ENCODE results near the gene INS. TPM values are rescaled to one million over a fixed set of nuclear protein-coding genes. Genes with fewer than 3 reads are reported as not detected.

INS gene
- polyA plus RNA-seq, 2 of the 4 experiments (the other 2 are of a cell fraction), result not detected

DNA sequence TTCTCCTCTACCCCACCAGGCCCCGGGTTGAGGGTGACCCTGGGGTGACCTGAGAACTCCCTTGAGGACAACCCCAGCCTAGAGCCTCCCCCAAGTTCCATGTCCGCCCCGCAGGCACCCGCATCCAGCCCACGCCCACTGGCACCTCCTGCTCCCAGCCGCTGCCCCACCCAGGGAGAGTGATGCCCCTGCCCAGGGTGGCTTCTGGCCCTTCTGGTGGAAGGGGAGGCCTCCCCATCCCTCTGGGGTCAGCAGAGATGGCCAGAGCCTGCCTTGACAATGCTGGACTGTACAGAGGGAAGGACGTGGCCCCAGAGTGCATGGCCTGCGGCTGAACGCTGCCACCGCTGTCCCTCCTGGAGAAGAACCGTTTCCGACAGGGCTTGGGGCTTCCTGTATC lies 11.7 kb upstream of the INS start (continued):
- TF ChIP-seq KDM1A (IDR thresholded peaks at IDR 0.05; ENCODE audit: low read depth) (no peak), GATA3 (IDR thresholded peaks at IDR 0.05; ENCODE audit: borderline replicate concordance) (no peak), HES2 (IDR thresholded peaks at IDR 0.05) (no peak), POLR2A (IDR thresholded peaks at IDR 0.05; ENCODE audit: low read length) (no peak)

DNA sequence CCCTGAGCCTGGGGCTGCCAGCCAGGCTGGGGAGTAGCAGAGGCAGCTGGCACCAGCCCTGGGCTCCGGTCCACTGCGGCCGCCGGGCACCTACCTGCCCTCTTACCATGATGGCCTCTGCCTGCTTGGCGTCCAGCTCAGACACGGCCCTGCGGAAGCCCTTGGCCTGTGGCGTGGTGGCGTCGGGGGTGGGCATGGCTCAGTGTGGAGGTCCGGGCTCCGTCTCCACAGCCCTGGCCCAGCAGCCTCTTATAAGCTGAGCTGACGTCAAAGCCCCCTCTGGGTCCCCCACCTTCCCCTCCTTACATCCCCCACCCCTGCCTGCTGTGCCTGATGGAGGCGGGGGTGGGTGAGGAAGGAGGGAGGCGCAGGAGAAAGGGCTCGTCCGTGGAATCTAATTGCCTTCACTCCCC lies 10.6 kb upstream of the INS start, which contains the start of gene TH:
Gene TH (minus strand): TSS at position 225 of the 413 bp plus-strand sequence. CDS start 29 bp downstream, at position 196.
- DNase-seq (ENCODE audit: low read depth in 1 of 2, low spot score in 1 of 2) (no peak), FAIRE-seq (no peak), ATAC-seq (no peak)
- ChIA-PET POLR2A (no interaction called here), CTCF (interaction anchor here (1.6 to 18.0 kb wide), 3 partner anchors 20 to 359 kb away, joined by 4 to 276 read pairs (median 8); no protein-coding TSS in a partner anchor)
- H3K9me3 ChIP-seq, result no peaks in the 10 kb centered on the region
- no peak within 1 kb of the TSS for H3K27ac ChIP-seq
- no peak within 1 kb of the TSS for H3K4me2 ChIP-seq
- 0 out of 3 replicates have a peak, but pooled peaks cover 3% of the 10 kb centered on the region for H3K4me1 ChIP-seq
- 65% methylated on average over 2 of the region's 17 CpGs for WGBS (ENCODE audit: missing lambda C conversion rate)
- TF ChIP-seq RAD21 (conservative IDR thresholded peaks at IDR 0.05 in 1 of 2, IDR thresholded peaks at IDR 0.05 in 1 of 2) (no peak), BHLHE40 (IDR thresholded peaks at IDR 0.05; ENCODE audit: low read depth, low read length) (no peak), POLR2A (IDR thresholded peaks at IDR 0.05; ENCODE audit: low read length) (no peak), CHD2 (IDR thresholded peaks at IDR 0.05; ENCODE audit: low read length, partially characterized antibody) (no peak), GATA3 (IDR thresholded peaks at IDR 0.05; ENCODE audit: borderline replicate concordance) (no peak)
- no peak within 1 kb of the TSS for H3K4me3 ChIP-seq

GRCh38 chr11:2169626-2170570 lies 8.9 kb upstream of the INS start:
- 74% methylated on average over 26 of the region's 45 CpGs for WGBS (ENCODE audit: missing lambda C conversion rate)
- H3K27ac ChIP-seq, result no peak overlapping the region
- CTCF ChIA-PET, result interaction anchor here (0.6 to 18.0 kb wide), 6 partner anchors 16 to 849 kb away, joined by 3 to 276 read pairs (median 4); no protein-coding TSS in a partner anchor
- POLR2A ChIA-PET, result interaction anchor here (0.6 kb wide), 1 partner anchor 132 kb away, joined by 3 read pairs; the partner anchor contains the start of gene TSPAN32
- no peak overlapping the region for H3K4me3 ChIP-seq
- FAIRE-seq (no peak), DNase-seq (ENCODE audit: low read depth in 1 of 2, low spot score in 1 of 2) (no peak), ATAC-seq (no peak)
- no peaks in the 10 kb centered on the region for H3K4me1 ChIP-seq
- no peaks in the 10 kb centered on the region for H3K9me3 ChIP-seq
- H3K4me2 ChIP-seq, result no peak overlapping the region
- TF ChIP-seq ATOH8 (CRISPR knock-in tag; IDR thresholded peaks at IDR 0.05; ENCODE audit: low read depth) (no peak), ZNF302 (CRISPR knock-in tag; IDR thresholded peaks at IDR 0.05) (no peak)

DNA sequence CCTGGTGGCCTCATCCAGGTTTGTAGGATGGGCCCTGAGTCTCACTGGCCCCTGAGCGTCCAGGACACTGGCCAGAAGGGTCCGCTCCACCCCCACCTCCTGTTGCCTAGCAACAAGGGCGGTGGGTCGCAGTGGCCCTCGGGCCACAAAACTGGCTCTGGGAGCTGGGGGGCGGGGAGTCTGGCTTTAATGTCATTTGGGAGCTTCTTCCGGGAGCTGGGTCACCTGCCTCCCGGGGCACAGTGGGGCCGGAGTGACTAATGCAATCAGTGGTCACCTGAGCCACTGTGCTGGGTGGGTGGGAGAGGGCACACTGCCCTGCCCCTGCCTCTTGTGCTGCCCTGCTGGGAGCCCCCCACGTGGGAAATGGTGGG lies 8.0 kb upstream of the INS start:
- no peak overlapping the region for H3K4me2 ChIP-seq
- FAIRE-seq (no peak), ATAC-seq (no peak), DNase-seq (ENCODE audit: low read depth in 1 of 2, low spot score in 1 of 2) (no peak)
- TF ChIP-seq FOSB (CRISPR knock-in tag; IDR thresholded peaks at IDR 0.05) (no peak), MAZ (IDR thresholded peaks at IDR 0.05; ENCODE audit: borderline replicate concordance, low read depth, low read length) (no peak), ESRRA (IDR thresholded peaks at IDR 0.05; ENCODE audit: borderline replicate concordance, low read length) (no peak), KDM5A (IDR thresholded peaks at IDR 0.05) (no peak), EP300 (IDR thresholded peaks at IDR 0.05) (no peak), NFE2L2 (conservative IDR thresholded peaks at IDR 0.05; ENCODE audit: low read length) (no peak), RCOR1 (IDR thresholded peaks at IDR 0.05; ENCODE audit: low read depth, low read length) (no peak), JUNB (IDR thresholded peaks at IDR 0.05) (no peak), ZSCAN20 (CRISPR knock-in tag; IDR thresholded peaks at IDR 0.05) (no peak), BHLHE40 (IDR thresholded peaks at IDR 0.05; ENCODE audit: low read depth, low read length) (no peak), E2F6 (IDR thresholded peaks at IDR 0.05; ENCODE audit: borderline replicate concordance, low read depth) (no peak), HEYL (CRISPR knock-in tag; IDR thresholded peaks at IDR 0.05) (no peak), HES2 (IDR thresholded peaks at IDR 0.05) (no peak), MAX (IDR thresholded peaks at IDR 0.05) (no peak), ATOH8 (CRISPR knock-in tag; IDR thresholded peaks at IDR 0.05; ENCODE audit: low read depth) (no peak), RFX5 (IDR thresholded peaks at IDR 0.05) (no peak), HOXA7 (CRISPR knock-in tag; IDR thresholded peaks at IDR 0.05) (no peak)
- no peaks in the 10 kb centered on the region for H3K9me3 ChIP-seq
- no peak overlapping the region for H3K27ac ChIP-seq
- 76% methylated on average over 6 of the region's 10 CpGs for WGBS (ENCODE audit: missing lambda C conversion rate)
- CTCF ChIA-PET, result interaction anchor here (1.3 to 18.0 kb wide), 6 partner anchors 17 to 252 kb away, joined by 3 to 276 read pairs (median 6); no protein-coding TSS in a partner anchor
- POLR2A ChIA-PET, result no interaction called here
- no peak overlapping the region for H3K4me3 ChIP-seq
- no peaks in the 10 kb centered on the region for H3K4me1 ChIP-seq

Data from A549 (cell line).